ENCODE results near the gene ALAS1.

GRCh38 chr3:52184690-52185089, 13.3 kb upstream of the ALAS1 start:
- TF ChIP-seq CTCF (IDR thresholded peaks at IDR 0.05; ENCODE audit: low read length) (no peak), EZH2 (IDR thresholded peaks at IDR 0.05; ENCODE audit: borderline replicate concordance, low read length) (no peak)
